HEK293 (cell line): ENCODE results near the gene YWHAG.

ENCODE experiments used
- GLIS2 ChIP-seq: fragments of 450-650 bp; formaldehyde crosslinking; IDR thresholded peaks from 2 replicates; pipeline ENCODE4 v1.5.1; 2016; ENCODE audit warnings: missing biosample characterization, missing genetic modification characterization
- MEIS1 ChIP-seq: sonication (generic); formaldehyde crosslinking; IDR thresholded peaks from 2 replicates; pipeline ENCODE4 v1.8.1; 2022; ENCODE audit warnings: missing genetic modification reagents, mild to moderate bottlenecking, borderline replicate concordance
- MZF1 ChIP-seq: fragments of 450-650 bp; formaldehyde crosslinking; IDR thresholded peaks from 2 replicates; pipeline ENCODE4 v1.5.1; 2017; ENCODE audit warnings: missing biosample characterization, missing genetic modification characterization, borderline replicate concordance
- OVOL3 ChIP-seq: fragments of 450-650 bp; formaldehyde crosslinking; IDR thresholded peaks from 2 replicates; pipeline ENCODE4 v1.5.1; 2016; ENCODE audit warnings: missing biosample characterization, missing genetic modification characterization
- SETDB1 ChIP-seq: IDR thresholded peaks from one replicate; pipeline ENCODE4 v1.6.1; 2017; ENCODE audit warnings: mild to moderate bottlenecking, low read length, moderate library complexity, mixed read lengths; ENCODE audit not compliant: insufficient read length
- SP7 ChIP-seq: fragments of 450-650 bp; formaldehyde crosslinking; IDR thresholded peaks from 2 replicates; pipeline ENCODE4 v1.5.1; 2016; ENCODE audit warnings: missing biosample characterization, missing genetic modification characterization
- TCF7L2 ChIP-seq: IDR thresholded peaks from 2 replicates; pipeline ENCODE4 v1.6.1; 2011; ENCODE audit warnings: low read depth, mild to moderate bottlenecking, inconsistent platforms, low read length, moderate library complexity, borderline replicate concordance
- ZFHX2 ChIP-seq: fragments of 450-650 bp; formaldehyde crosslinking; conservative IDR thresholded peaks from 2 replicates; pipeline ENCODE4 v1.5.1; 2016; ENCODE audit warnings: missing biosample characterization, missing genetic modification characterization
- ZFP41 ChIP-seq: fragments of 450-650 bp; formaldehyde crosslinking; IDR thresholded peaks from 2 replicates; pipeline ENCODE4 v1.5.1; 2016; ENCODE audit warnings: missing biosample characterization, missing genetic modification characterization, borderline replicate concordance
- ZNF132 ChIP-seq: fragments of 450-650 bp; formaldehyde crosslinking; IDR thresholded peaks from 2 replicates; pipeline ENCODE4 v1.5.1; 2017; ENCODE audit warnings: missing biosample characterization, missing genetic modification characterization, borderline replicate concordance
- ZNF2 ChIP-seq: fragments of 450-650 bp; formaldehyde crosslinking; IDR thresholded peaks from 2 replicates; pipeline ENCODE4 v1.5.1; 2016; ENCODE audit warnings: missing biosample characterization, missing genetic modification characterization
- ZNF510 ChIP-seq: fragments of 450-650 bp; formaldehyde crosslinking; IDR thresholded peaks from 2 replicates; pipeline ENCODE4 v1.5.1; 2018; ENCODE audit warnings: mild to moderate bottlenecking, missing genetic modification characterization, missing biosample characterization; ENCODE audit not compliant: insufficient replicate concordance
- ZNF521 ChIP-seq: fragments of 450-650 bp; formaldehyde crosslinking; IDR thresholded peaks from 2 replicates; pipeline ENCODE4 v1.5.1; 2017; ENCODE audit warnings: missing biosample characterization, mild to moderate bottlenecking, missing genetic modification characterization
- ZNF600 ChIP-seq: fragments of 450-650 bp; formaldehyde crosslinking; IDR thresholded peaks from 2 replicates; pipeline ENCODE4 v1.5.1; 2016; ENCODE audit warnings: missing biosample characterization, missing genetic modification characterization
- ZNF664 ChIP-seq: fragments of 450-650 bp; formaldehyde crosslinking; IDR thresholded peaks from 2 replicates; pipeline ENCODE4 v1.5.1; 2016; ENCODE audit warnings: missing biosample characterization, missing genetic modification characterization
- ZNF785 ChIP-seq: fragments of 450-650 bp; formaldehyde crosslinking; IDR thresholded peaks from 2 replicates; pipeline ENCODE4 v1.5.1; 2016; ENCODE audit warnings: missing biosample characterization, missing genetic modification characterization
- ZNF843 ChIP-seq: fragments of 450-650 bp; formaldehyde crosslinking; IDR thresholded peaks from 2 replicates; pipeline ENCODE4 v1.5.1; 2016; ENCODE audit warnings: missing biosample characterization, missing genetic modification characterization
- ZSCAN30 ChIP-seq: fragments of 450-650 bp; IDR thresholded peaks from 2 replicates; pipeline ENCODE4 v1.5.1; 2018; ENCODE audit warnings: missing biosample characterization, mild to moderate bottlenecking, missing genetic modification characterization, moderate library complexity
- TF ChIP-seq, protein P1 (sequence below): fragments of 450-650 bp; formaldehyde crosslinking; IDR thresholded peaks from 2 replicates; pipeline ENCODE4 v1.5.1; 2016; ENCODE audit warnings: missing biosample characterization, missing genetic modification characterization
- TF ChIP-seq, protein P2 (sequence below): fragments of 450-650 bp; formaldehyde crosslinking; IDR thresholded peaks from 2 replicates; pipeline ENCODE4 v1.5.1; 2016; ENCODE audit warnings: missing biosample characterization, missing genetic modification characterization
- TF ChIP-seq, protein P3 (sequence below): fragments of 450-650 bp; formaldehyde crosslinking; conservative IDR thresholded peaks from 2 replicates; pipeline ENCODE4 v1.5.1; 2016; ENCODE audit warnings: low read depth, missing biosample characterization, missing genetic modification characterization
- TF ChIP-seq, protein P4 (sequence below): fragments of 450-650 bp; formaldehyde crosslinking; IDR thresholded peaks from 2 replicates; pipeline ENCODE4 v1.5.1; 2017; ENCODE audit warnings: missing biosample characterization, mild to moderate bottlenecking, missing genetic modification characterization, moderate library complexity
- TF ChIP-seq, protein P5 (sequence below): fragments of 450-650 bp; formaldehyde crosslinking; IDR thresholded peaks from 2 replicates; pipeline ENCODE4 v1.5.1; 2016; ENCODE audit warnings: missing biosample characterization, missing genetic modification characterization

The YWHAG gene

DNA sequence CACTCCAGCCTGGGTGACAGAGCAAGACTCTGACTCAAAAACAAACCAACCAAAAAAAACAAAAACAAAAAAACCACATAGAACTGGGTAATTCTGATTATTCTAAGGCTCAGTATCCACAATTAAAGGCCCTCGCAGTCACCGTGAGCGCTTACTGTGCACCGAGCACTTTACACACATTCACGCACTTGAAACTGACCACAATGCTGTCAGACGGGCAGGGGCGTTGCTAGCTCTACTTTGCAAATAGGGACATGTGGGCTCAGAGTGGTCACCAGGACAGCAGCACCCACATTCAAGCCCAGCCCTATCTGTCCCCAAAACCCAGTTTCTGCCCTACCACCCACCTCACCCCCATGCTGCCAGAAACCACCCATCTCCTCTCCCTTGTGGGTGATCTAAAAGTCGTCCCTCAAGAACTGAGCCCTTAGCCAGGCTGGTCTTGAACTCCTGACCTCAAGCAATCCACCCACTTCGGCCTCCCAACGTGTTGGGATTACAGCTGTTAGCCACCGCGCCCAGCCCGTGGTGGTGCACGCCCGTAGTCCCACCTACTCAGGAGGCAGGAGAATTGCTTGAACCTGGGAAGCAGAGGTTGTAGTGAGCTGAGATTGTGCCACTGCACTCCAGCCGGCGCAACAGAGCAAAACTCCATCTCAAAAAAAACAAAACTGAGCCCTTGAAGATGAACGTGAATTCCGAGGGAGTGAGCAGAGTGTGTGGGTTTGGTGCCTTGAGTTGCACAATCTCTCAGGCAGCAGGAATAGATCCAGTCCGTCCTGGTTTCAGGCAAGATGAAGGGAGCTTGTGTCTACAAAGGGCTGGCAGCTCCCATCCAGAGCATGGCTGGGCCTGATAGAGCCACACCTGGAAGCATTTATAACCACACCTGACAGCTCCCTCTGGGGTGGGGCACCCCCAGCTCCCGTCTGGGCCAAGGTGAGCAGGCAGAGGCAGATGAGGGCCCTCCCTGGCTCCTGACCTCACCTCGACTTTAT lies 61.7 kb downstream of the YWHAG start (continued):
- TF ChIP-seq, protein P1, sequence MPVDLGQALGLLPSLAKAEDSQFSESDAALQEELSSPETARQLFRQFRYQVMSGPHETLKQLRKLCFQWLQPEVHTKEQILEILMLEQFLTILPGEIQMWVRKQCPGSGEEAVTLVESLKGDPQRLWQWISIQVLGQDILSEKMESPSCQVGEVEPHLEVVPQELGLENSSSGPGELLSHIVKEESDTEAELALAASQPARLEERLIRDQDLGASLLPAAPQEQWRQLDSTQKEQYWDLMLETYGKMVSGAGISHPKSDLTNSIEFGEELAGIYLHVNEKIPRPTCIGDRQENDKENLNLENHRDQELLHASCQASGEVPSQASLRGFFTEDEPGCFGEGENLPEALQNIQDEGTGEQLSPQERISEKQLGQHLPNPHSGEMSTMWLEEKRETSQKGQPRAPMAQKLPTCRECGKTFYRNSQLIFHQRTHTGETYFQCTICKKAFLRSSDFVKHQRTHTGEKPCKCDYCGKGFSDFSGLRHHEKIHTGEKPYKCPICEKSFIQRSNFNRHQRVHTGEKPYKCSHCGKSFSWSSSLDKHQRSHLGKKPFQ (tag by site-specific recombination) = no peak
- TF ChIP-seq ZSCAN30 (tag by site-specific recombination) (no peak), OVOL3 (tag by site-specific recombination) (no peak), ZFHX2 (peak; percentile 67), ZNF132 (tag by site-specific recombination) (no peak), ZNF510 (no peak), SP7 (tag by site-specific recombination) (no peak), ZNF600 (tag by site-specific recombination) (peak; percentile 37; the same call in 1 of the 2 replicates), ZNF785 (tag by site-specific recombination) (no peak), GLIS2 (tag by site-specific recombination) (no peak), ZNF521 (tag by site-specific recombination) (no peak), SETDB1 (no peak), ZNF664 (tag by site-specific recombination) (no peak), TCF7L2 (no peak), ZFP41 (tag by site-specific recombination) (no peak), MEIS1 (CRISPR knock-in tag) (no peak), ZNF843 (no peak), MZF1 (tag by site-specific recombination) (no peak), ZNF2 (tag by site-specific recombination) (no peak)
- TF ChIP-seq, protein P2, sequence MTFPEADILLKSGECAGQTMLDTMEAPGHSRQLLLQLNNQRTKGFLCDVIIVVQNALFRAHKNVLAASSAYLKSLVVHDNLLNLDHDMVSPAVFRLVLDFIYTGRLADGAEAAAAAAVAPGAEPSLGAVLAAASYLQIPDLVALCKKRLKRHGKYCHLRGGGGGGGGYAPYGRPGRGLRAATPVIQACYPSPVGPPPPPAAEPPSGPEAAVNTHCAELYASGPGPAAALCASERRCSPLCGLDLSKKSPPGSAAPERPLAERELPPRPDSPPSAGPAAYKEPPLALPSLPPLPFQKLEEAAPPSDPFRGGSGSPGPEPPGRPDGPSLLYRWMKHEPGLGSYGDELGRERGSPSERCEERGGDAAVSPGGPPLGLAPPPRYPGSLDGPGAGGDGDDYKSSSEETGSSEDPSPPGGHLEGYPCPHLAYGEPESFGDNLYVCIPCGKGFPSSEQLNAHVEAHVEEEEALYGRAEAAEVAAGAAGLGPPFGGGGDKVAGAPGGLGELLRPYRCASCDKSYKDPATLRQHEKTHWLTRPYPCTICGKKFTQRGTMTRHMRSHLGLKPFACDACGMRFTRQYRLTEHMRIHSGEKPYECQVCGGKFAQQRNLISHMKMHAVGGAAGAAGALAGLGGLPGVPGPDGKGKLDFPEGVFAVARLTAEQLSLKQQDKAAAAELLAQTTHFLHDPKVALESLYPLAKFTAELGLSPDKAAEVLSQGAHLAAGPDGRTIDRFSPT = no peak
- TF ChIP-seq, protein P3, sequence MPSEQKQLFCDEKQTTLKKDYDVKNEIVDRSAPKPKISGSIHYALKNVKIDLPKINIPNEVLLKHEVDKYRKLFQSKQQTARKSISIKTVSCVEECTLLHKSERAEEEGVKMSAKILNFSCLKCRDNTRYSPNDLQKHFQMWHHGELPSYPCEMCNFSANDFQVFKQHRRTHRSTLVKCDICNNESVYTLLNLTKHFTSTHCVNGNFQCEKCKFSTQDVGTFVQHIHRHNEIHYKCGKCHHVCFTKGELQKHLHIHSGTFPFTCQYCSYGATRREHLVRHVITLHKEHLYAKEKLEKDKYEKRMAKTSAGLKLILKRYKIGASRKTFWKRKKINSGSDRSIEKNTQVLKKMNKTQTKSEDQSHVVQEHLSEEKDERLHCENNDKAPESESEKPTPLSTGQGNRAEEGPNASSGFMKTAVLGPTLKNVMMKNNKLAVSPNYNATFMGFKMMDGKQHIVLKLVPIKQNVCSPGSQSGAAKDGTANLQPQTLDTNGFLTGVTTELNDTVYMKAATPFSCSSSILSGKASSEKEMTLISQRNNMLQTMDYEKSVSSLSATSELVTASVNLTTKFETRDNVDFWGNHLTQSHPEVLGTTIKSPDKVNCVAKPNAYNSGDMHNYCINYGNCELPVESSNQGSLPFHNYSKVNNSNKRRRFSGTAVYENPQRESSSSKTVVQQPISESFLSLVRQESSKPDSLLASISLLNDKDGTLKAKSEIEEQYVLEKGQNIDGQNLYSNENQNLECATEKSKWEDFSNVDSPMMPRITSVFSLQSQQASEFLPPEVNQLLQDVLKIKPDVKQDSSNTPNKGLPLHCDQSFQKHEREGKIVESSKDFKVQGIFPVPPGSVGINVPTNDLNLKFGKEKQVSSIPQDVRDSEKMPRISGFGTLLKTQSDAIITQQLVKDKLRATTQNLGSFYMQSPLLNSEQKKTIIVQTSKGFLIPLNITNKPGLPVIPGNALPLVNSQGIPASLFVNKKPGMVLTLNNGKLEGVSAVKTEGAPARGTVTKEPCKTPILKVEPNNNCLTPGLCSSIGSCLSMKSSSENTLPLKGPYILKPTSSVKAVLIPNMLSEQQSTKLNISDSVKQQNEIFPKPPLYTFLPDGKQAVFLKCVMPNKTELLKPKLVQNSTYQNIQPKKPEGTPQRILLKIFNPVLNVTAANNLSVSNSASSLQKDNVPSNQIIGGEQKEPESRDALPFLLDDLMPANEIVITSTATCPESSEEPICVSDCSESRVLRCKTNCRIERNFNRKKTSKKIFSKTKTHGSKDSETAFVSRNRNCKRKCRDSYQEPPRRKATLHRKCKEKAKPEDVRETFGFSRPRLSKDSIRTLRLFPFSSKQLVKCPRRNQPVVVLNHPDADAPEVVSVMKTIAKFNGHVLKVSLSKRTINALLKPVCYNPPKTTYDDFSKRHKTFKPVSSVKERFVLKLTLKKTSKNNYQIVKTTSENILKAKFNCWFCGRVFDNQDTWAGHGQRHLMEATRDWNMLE (tag by site-specific recombination) = no peak
- TF ChIP-seq, protein P4, sequence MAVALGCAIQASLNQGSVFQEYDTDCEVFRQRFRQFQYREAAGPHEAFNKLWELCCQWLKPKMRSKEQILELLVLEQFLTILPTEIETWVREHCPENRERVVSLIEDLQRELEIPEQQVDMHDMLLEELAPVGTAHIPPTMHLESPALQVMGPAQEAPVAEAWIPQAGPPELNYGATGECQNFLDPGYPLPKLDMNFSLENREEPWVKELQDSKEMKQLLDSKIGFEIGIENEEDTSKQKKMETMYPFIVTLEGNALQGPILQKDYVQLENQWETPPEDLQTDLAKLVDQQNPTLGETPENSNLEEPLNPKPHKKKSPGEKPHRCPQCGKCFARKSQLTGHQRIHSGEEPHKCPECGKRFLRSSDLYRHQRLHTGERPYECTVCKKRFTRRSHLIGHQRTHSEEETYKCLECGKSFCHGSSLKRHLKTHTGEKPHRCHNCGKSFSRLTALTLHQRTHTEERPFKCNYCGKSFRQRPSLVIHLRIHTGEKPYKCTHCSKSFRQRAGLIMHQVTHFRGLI = no peak
- TF ChIP-seq, protein P5, sequence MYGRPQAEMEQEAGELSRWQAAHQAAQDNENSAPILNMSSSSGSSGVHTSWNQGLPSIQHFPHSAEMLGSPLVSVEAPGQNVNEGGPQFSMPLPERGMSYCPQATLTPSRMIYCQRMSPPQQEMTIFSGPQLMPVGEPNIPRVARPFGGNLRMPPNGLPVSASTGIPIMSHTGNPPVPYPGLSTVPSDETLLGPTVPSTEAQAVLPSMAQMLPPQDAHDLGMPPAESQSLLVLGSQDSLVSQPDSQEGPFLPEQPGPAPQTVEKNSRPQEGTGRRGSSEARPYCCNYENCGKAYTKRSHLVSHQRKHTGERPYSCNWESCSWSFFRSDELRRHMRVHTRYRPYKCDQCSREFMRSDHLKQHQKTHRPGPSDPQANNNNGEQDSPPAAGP (tag by site-specific recombination) = 0 out of 2 replicates have a peak, but pooled peaks have one; percentile 11
